Motor neuron (in vitro differentiated cells): ENCODE measurements around the gene XPO4. TPM values are rescaled to one million over a fixed set of nuclear protein-coding genes. Genes with fewer than 3 reads are reported as not detected.
"Not testable (repeated sequence)": the region's sequence is repeated elsewhere in the genome, so short reads cannot be mapped to it uniquely, and the experiment has no call there.

Experiments used
- ATAC-seq, 8 experiments: fragments of 200-7000 bp; cut with Tn5 transposase; replicated peaks in 6 of 8; 2 replicates each; pipeline ENCODE4 v1.8.0; 2021; ENCODE audit warnings: mild to moderate bottlenecking in 8 of 8, moderate library complexity in 8 of 8
- H3K27ac ChIP-seq, 2 donors: fragments of 250-450 bp; sonication (Bioruptor Pico); 2 replicates each; pipeline ENCODE4 v1.9.0; 2021; ENCODE audit warnings: antibody characterized with exemption in 2 of 2, mild to moderate bottlenecking in 2 of 2, moderate library complexity in 1 of 2
- H3K4me1 ChIP-seq, 2 donors: fragments of 250-450 bp; sonication (Bioruptor Pico); replicated peaks in 1 of 2; 2 replicates each; pipeline ENCODE4 v1.6.1; 2021; ENCODE audit warnings: antibody characterized with exemption in 2 of 2, mild to moderate bottlenecking in 2 of 2, moderate library complexity in 1 of 2
- H3K4me3 ChIP-seq, 5 donors: fragments of 250-450 bp; sonication (Bioruptor Pico); 2 replicates each; pipeline ENCODE4 v1.9.0; 2021; ENCODE audit warnings: antibody characterized with exemption in 5 of 5, mild to moderate bottlenecking in 5 of 5, moderate library complexity in 4 of 5
- WGBS, 10 experiments: fragments of 450-650 bp; shearing (Covaris generic); methylation state at CpG; one replicate each; pipeline ENCODE4 v1.0.0; 2022; 5-methylcytosine and 5-hydroxymethylcytosine counted together
- in situ Hi-C, 9 experiments: fragments of 400-800 bp; cut with MboI; loops; one replicate each; pipeline ENCODE4 v1.15.0; 2021; ENCODE audit warnings: low sequenced_read_pairs in 9 of 9, low pct_unique_long_range_greater_than_20kb in 2 of 9; ENCODE audit not compliant: unreplicated experiment in 9 of 9
- total RNA-seq, 8 experiments: library from RNA; unstranded; fragments of 300-600 nt; gene quantifications; 2 replicates each; pipeline versions ENCODE4 v1.2.3 to v1.2.4, GENCODE V29; 2022

Gene XPO4
- total RNA-seq, result 10 to 100 TPM; 11.4 to 32.2 (median 15.3) TPM

DNA sequence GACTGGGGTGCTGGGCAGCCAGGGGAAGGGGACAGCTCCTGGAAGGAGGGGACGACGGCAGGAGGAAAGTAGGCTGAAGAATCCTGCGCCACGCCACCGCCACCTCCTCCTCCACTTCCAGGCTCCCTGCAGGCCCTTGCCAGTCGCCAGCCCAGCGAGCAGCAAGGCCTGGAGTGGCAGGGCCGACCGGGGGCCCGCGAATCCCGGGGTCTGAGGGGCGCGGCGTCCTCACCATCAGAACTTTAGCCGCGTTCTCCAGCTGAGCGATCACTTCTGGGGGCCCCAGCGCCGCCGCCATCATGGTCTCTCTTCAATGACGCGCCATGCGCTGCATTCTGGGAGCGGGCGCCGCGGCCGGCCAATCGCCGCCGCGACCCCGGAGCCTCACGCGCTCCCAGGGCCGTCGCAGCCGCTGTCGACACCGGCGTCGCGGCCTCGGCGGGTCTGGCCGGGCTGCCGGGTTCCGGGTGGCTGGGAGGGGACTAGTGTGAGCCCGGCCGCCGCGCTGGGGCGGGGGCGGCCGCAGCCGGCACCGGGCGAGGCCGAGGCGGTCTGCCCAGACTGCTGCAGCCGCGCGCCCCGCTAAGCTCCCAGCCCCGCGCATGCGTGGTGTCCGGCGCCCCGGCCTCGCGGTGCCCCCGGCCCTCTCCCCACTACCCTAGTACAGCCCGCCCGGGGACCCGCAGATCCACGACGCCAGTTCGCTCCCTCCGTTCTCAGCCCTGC, at the start of gene XPO4:
Gene XPO4, minus strand, starts transcription at position 309 of the 726 bp plus-strand sequence. Its CDS starts 8 bp downstream, at position 301.
- in situ Hi-C loops, result loop anchor here in 8 of 9 experiments (25.0 kb wide), 4 partner anchors 190 to 715 kb away; partner anchors contain the start of genes GJB2 (in 5 of the 8) and IL17D (in 3 of the 8)
- Histone ChIP-seq H3K4me3 (peak within 1 kb of the TSS; percentile 55 to 97 (median 81)), H3K27ac (peak within 1 kb of the TSS; percentile 93 to 94), H3K4me1 (peaks cover 4 to 15% of the 10 kb centered on the region in 2 donors)
- 0% methylated on average over 1 to 7 of the region's 81 CpGs; no CpG with 5 or more reads in 6 of the 10 experiments for WGBS, 10 experiments
- ATAC-seq, result peak; percentile 85 to 94 (median 92)

DNA sequence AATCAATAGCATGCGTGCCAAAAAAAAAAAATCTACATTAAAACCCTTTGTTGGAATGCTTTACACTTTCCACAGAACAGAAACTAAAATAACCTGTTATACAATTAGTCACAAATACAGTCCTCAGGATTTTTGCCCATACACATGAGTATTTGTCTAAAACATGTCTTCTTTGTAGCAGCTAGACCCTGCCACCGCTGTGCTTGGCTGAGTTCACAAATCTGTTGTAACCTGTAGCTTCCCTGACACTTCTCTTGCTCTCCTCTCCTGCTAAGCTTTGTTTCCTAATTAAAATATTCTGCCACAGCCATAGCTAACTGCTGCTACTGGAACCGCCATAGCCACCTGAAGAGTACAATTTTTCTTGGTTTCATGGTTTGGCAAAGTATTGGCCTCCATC, 45.5 kb upstream of the XPO4 start:
- not testable (repeated sequence) for H3K4me1 ChIP-seq, H3K4me3 ChIP-seq, H3K27ac ChIP-seq, ATAC-seq
- WGBS, 10 experiments, result 22 to 100% (median 83%) methylated on average over 1 to 3 of the region's 3 CpGs; no CpG with 5 or more reads in 4 of the 10 experiments
- in situ Hi-C loops, result loop anchor here in 7 of 9 experiments (10.0 to 25.0 kb wide), 5 partner anchors 461 to 761 kb away; partner anchors contain the start of genes GJB2 (in 1 of the 7) and ZDHHC20 (in 1 of the 7)

- no peak overlapping the region for H3K27ac ChIP-seq
- in situ Hi-C loops, result loop anchor here in 7 of 9 experiments (10.0 to 25.0 kb wide), 5 partner anchors 459 to 759 kb away; partner anchors contain the start of genes GJB2 (in 1 of the 7) and ZDHHC20 (in 1 of the 7)
- 0 to 100% (median 29%) methylated on average over 1 to 7 of the region's 29 CpGs; no CpG with 5 or more reads in 1 of the 10 experiments for WGBS, 10 experiments
- H3K4me3 ChIP-seq, result no peak overlapping the region
- ATAC-seq, result peak in 3 of 8 experiments; percentile 22 to 36 (median 23)
- H3K4me1 ChIP-seq, result no peaks in the 10 kb centered on the region
These were observed 43.4 kb upstream of the XPO4 start for GRCh38 chr13:20945952-20946383.

DNA sequence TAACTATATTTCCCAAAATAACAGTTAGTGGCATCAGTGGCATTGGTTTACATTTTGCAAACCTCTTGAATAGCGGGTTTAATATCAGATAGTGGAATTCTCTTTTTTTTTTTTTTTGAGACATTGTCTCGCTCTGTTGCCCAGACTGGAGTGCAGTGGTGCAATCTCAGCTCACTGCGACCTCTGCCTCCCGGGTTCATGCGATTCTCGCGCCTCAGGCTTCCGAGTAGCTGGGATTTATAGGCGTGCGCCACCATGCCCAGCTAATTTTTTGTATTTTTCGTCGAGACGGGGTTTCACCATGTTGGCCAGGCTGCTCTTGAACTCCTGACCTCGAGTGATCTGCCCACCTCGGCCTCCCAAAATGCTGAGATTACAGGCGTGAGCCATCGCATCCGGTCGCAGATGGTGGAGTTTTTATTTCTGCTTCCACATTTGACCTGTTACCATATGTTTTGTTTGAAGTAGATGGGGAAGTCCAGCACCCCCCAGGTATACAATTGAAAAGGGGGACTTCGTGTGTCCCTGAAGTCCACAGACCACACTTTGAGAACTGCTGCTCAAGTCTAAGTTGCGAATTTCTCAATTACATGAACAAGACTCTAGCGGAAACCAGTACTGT, 40.5 kb upstream of the XPO4 start:
- Histone ChIP-seq H3K4me3 (no peak overlapping the region), H3K27ac (no peak overlapping the region), H3K4me1 (no peaks in the 10 kb centered on the region)
- 24 to 100% (median 77%) methylated on average over 2 to 14 of the region's 22 CpGs; no CpG with 5 or more reads in 1 of the 10 experiments for WGBS, 10 experiments
- peak in 1 of 8 experiments; percentile 7 for ATAC-seq
- in situ Hi-C loops, result loop anchor here in 7 of 9 experiments (10.0 to 25.0 kb wide), 5 partner anchors 456 to 756 kb away; partner anchors contain the start of genes GJB2 (in 1 of the 7) and ZDHHC20 (in 1 of the 7)

DNA sequence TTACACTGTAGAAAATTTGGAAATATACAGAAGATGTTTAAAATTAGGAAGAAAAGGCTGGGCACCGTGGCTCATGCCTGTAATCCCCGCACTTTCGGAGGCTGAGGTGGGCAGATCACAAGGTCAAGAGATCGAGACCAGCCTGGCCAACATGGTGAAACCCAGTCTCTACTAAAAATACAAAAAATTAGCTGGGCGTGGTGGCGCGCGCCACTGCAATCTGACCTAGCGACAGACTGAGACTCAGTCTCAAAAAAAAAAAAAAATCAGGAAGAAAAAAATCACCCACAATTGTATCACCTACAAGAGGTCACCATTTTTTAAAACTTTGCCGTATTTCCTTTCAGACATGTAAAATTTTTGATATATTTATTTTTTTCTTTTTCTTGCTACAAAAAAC, 38.0 kb upstream of the XPO4 start:
- H3K4me3 ChIP-seq, ATAC-seq, H3K4me1 ChIP-seq, H3K27ac ChIP-seq: not testable (repeated sequence)
- 72 to 100% (median 94%) methylated on average over 2 to 10 of the region's 10 CpGs for WGBS, 10 experiments
- in situ Hi-C loops, result loop anchor here in 7 of 9 experiments (10.0 to 25.0 kb wide), 5 partner anchors 453 to 753 kb away; partner anchors contain the start of genes GJB2 (in 1 of the 7) and ZDHHC20 (in 1 of the 7)

DNA sequence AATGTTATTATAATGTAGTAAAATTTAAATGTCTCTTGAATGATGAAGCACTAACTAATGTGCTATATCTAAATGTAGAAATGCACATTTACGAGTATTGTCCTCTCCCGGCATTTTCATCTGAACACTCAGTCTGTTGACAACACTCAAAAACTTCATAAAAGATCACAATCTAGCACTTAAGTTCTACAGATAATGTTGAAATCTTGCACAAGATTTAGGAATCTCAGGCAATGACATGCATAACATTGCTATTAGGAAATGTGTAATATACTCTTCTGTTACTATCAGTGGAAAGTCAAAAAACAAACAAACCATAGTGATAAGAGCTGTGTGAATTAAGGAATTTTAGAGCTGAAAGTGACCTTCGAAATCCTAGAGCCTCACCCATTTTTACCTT, 37.5 kb upstream of the XPO4 start:
- in situ Hi-C loops, result loop anchor here in 7 of 9 experiments (10.0 to 25.0 kb wide), 5 partner anchors 453 to 753 kb away; partner anchors contain the start of genes GJB2 (in 1 of the 7) and ZDHHC20 (in 1 of the 7)
- WGBS, 10 experiments, result 40 to 100% (median 72%) methylated on average over 1 to 3 of the region's 3 CpGs; no CpG with 5 or more reads in 2 of the 10 experiments

GRCh38 chr13:20939662-20940061, 37.1 kb upstream of the XPO4 start:
- in situ Hi-C loops, result loop anchor here in 7 of 9 experiments (10.0 to 25.0 kb wide), 5 partner anchors 452 to 752 kb away; partner anchors contain the start of genes GJB2 (in 1 of the 7) and ZDHHC20 (in 1 of the 7)
- no peak for ATAC-seq
- no peak overlapping the region for H3K27ac ChIP-seq
- 40 to 90% (median 79%) methylated on average over 1 to 3 of the region's 4 CpGs; no CpG with 5 or more reads in 2 of the 10 experiments for WGBS, 10 experiments
- no peak overlapping the region for H3K4me3 ChIP-seq
- H3K4me1 ChIP-seq, result no peaks in the 10 kb centered on the region

More for the DNA sequence above, 37.5 kb upstream of the XPO4 start:
- ATAC-seq, result no peak
- Histone ChIP-seq H3K27ac (no peak overlapping the region), H3K4me3 (no peak overlapping the region), H3K4me1 (no peaks in the 10 kb centered on the region)

DNA sequence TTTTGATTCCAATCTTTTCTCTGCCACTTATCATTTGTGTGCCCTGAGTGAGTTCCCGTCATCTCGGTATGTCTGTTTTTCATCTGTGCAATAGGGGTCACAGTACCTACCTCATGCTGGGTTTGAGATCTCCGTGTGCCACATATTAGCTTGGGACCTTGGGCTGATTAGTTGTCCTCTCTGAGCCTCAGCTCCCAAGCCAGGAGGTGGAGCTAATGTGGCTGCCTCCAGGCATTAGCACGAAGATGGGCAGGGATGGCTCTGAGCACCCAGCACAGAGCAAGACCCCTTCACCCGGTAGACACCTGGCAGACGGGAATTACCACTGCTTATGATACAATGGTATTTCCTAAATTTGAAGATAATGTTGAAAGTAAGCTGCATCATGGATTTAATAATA, 35.8 kb upstream of the XPO4 start:
- no peak overlapping the region for H3K4me3 ChIP-seq
- H3K27ac ChIP-seq, result no peak overlapping the region
- H3K4me1 ChIP-seq, result no peaks in the 10 kb centered on the region
- WGBS, 10 experiments, result 33 to 100% (median 87%) methylated on average over 1 to 6 of the region's 6 CpGs; no CpG with 5 or more reads in 4 of the 10 experiments
- no peak for ATAC-seq
- in situ Hi-C loops, result loop anchor here in 6 of 9 experiments (25.0 kb wide), 4 partner anchors 451 to 751 kb away; partner anchors contain the start of genes GJB2 (in 1 of the 6) and ZDHHC20 (in 1 of the 6)

DNA sequence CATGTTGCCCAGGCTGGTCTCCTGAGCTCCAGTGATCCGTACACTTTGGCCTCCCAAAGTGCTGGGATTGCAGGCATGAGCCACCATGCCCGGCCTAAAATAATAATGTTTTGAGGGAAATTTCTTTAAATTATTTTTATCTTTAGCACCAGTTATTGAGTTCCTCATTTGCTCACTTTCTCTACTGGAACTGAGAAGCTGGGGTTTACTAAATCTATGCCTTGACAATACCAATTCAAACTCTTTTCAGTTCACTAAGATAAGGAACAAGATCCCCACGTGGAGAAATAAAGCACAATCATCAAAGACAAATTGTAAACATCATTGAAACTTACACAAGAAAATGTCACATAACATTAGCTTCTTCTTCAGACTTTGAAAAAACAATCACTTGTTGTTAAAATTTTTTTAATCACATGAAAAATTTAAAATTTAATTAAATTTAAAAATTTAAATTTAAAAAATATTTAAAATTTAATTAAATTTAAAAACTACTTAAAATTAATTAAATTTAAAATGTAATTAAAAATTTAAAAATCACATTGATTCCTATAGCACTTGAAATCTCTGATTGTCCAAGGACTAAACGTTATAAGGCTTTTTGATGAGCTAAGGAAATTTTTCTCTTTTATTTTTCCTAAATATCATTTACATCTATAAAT, 25.2 kb upstream of the XPO4 start:
- 39 to 88% (median 69%) methylated on average over 1 to 4 of the region's 4 CpGs for WGBS, 10 experiments
- in situ Hi-C loops, result loop anchor here in 6 of 9 experiments (10.0 to 25.0 kb wide), 5 partner anchors 433 to 740 kb away; partner anchors contain the start of genes GJB2 (in 1 of the 6) and ZDHHC20 (in 1 of the 6)
- Histone ChIP-seq H3K4me1 (no peaks in the 10 kb centered on the region), H3K27ac (no peak overlapping the region), H3K4me3 (no peak overlapping the region)
- ATAC-seq, result no peak

DNA sequence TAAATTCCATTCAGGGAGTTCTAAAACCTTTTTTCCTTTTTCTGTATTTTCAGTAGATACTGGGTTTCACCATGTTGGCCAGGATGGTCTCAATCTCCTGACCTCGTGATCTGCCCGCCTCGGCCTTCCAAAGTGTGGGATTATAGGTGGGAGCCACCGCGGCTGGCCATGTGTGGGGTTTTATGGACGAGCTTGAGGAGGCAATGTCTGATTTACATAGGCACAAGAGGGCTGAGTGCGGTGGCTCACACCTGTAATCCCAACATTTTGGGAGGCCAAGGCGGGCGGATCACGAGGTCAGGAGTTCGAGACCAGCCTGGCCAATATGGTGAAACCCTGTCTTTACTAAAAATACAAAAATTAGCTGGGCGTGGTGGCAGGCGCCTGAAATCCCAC, 22.8 kb upstream of the XPO4 start:
- not testable (repeated sequence) for H3K4me3 ChIP-seq, H3K27ac ChIP-seq, ATAC-seq, H3K4me1 ChIP-seq
- WGBS, 10 experiments, result 4 to 100% (median 73%) methylated on average over 1 to 4 of the region's 13 CpGs; no CpG with 5 or more reads in 4 of the 10 experiments
- in situ Hi-C loops, result loop anchor here in 6 of 9 experiments (10.0 to 25.0 kb wide), 5 partner anchors 431 to 738 kb away; partner anchors contain the start of genes GJB2 (in 1 of the 6) and ZDHHC20 (in 1 of the 6)

DNA sequence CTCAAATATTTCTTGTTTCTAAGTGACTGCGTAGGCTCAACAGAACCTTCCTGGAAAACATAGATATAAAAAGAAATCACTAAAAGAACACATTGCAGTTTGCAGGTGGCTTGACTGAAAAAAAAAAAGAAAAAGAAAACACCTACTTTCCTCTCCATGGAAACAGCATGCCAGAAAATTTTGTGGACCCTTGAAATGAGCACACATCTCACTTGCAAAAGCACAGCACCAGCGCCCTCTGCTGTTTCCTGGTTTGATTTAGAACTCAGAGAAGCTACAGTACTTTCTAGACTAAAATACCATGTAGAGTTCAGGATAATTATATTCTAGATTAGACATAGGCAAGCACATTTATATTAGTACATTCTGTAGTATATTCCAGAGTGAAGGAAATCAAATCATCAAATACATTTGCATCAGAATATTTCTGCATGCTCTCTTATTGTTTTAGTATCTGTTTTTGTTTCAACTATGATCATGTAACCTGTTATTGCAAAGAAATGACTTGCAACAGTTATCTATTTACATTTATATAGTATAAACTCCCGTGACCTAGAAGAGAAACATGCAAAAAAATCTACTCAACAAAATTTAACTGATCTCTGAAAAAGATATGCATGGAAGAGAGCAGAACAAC, 22.3 kb upstream of the XPO4 start:
- in situ Hi-C loops, result loop anchor here (10.0 to 25.0 kb wide), 7 partner anchors 213 to 738 kb away; partner anchors contain the start of genes GJB2 (in 6 of the 9), IL17D (in 3 of the 9) and ZDHHC20 (in 1 of the 9)
- ATAC-seq, result peak; percentile 44 to 91 (median 66)
- no peak overlapping the region for H3K27ac ChIP-seq
- H3K4me1 ChIP-seq, result no peaks in the 10 kb centered on the region
- no peak overlapping the region for H3K4me3 ChIP-seq
- 0 to 50% (median 33%) methylated on average over 1 to 3 of the region's 3 CpGs for WGBS, 10 experiments
